GM12891 (cell line): ENCODE measurements around the gene ZNF618.

Experiments
- DNase-seq: peaks from one replicate; pipeline ENCODE4 v3.0.0; 2011; ENCODE audit warnings: low spot score; ENCODE audit not compliant: insufficient read length
- FAIRE-seq: peaks from 2 replicates; lab custom pipeline; 2011; peaks lifted over from hg19 to GRCh38; lab: Jason Lieb, UNC
- PAX5 ChIP-seq: IDR thresholded peaks from 2 replicates; pipeline ENCODE4 v1.6.1; 2011; ENCODE audit warnings: low read length, moderate library complexity, mild to moderate bottlenecking; ENCODE audit not compliant: insufficient read depth, severe bottlenecking
- POLR2A ChIP-seq: IDR thresholded peaks from 2 replicates; pipeline ENCODE4 v1.6.1; 2011; ENCODE audit warnings: low read depth, low read length, control low read depth
- POLR2AphosphoS5 ChIP-seq: IDR thresholded peaks from 2 replicates; pipeline ENCODE4 v1.6.1; 2011; ENCODE audit warnings: low read depth, low read length, control low read depth
- POU2F2 ChIP-seq: IDR thresholded peaks from 2 replicates; pipeline ENCODE4 v1.6.1; 2011; ENCODE audit warnings: low read depth, mild to moderate bottlenecking, control low read depth, low read length, moderate library complexity
- SPI1 ChIP-seq: IDR thresholded peaks from 2 replicates; pipeline ENCODE4 v1.6.1; 2011; ENCODE audit warnings: low read depth, low read length, control low read depth
- TAF1 ChIP-seq: IDR thresholded peaks from 2 replicates; pipeline ENCODE4 v1.6.1; 2011; ENCODE audit warnings: low read depth, low read length, control low read depth

The ZNF618 gene

GRCh38 chr9:113894166-113894565 is 18.1 kb downstream of the ZNF618 start:
- FAIRE-seq = no peak

GRCh38 chr9:113895526-113895925 is 19.4 kb downstream of the ZNF618 start:
- TF ChIP-seq TAF1 = no peak
- no peak for TF ChIP-seq POLR2AphosphoS5
- no peak for TF ChIP-seq PAX5
- TF ChIP-seq POLR2A = no peak
- no peak for TF ChIP-seq POU2F2
- TF ChIP-seq SPI1 = no peak
- no peak for DNase-seq
- FAIRE-seq = no peak

More at GRCh38 chr9:113894166-113894565, 18.1 kb downstream of the ZNF618 start:
- DNase-seq = no peak
- TF ChIP-seq SPI1 = no peak
- TF ChIP-seq POLR2AphosphoS5 = no peak
- no peak for TF ChIP-seq POU2F2
- no peak for TF ChIP-seq PAX5
- TF ChIP-seq TAF1 = no peak
- TF ChIP-seq POLR2A = no peak

DNA sequence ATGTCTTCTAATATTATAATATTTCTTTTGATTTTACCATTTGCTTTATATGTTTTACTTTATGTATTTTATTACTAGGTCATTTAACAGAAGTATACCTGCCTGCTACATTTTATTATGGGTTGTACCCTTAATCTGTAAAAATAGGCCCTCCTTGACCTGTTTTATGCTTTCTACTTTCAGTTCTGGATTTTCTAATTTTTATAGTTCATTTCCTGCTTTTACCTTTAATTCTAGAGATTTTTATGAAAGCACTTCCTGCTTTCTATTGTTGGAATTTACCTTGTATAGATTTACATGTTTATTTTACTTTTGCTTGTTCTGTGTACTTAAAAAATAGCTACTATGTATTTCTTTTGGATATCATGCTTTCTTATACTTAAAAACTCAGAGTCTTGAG is 20.6 kb downstream of the ZNF618 start:
- TF ChIP-seq SPI1 = no peak
- FAIRE-seq (no peak), DNase-seq (no peak)

GRCh38 chr9:113898151-113898550 is 22.0 kb downstream of the ZNF618 start:
- DNase-seq = no peak
- no peak for FAIRE-seq
- TF ChIP-seq POLR2A (no peak), POU2F2 (no peak), POLR2AphosphoS5 (no peak), SPI1 (no peak), PAX5 (no peak), TAF1 (no peak)

DNA sequence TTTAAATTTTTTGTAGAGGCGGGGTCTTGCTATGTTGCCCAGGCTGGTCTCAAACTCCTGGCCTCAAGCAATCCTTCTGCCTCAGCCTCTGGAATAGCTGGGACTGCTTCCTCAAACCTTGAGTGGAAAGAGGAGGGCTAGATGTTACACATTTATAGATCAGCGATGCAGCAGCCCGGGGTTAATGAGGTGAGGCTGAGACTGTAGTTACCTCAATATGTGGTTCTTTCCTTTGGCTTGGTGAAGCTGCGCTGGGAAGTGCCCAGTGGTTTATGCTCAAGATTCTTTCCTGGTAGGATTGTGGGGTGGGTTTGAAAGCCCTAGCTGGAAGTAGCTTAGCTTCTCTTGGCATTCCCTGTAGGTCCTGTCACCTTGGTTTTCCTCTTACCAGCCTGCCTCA is 22.5 kb downstream of the ZNF618 start:
- TF ChIP-seq SPI1 = no peak
- no peak for TF ChIP-seq TAF1
- no peak for TF ChIP-seq POU2F2
- no peak for TF ChIP-seq PAX5
- TF ChIP-seq POLR2A = no peak
- no peak for TF ChIP-seq POLR2AphosphoS5
- no peak for FAIRE-seq
- no peak for DNase-seq

- FAIRE-seq = no peak
- DNase-seq = no peak
- no peak for TF ChIP-seq POU2F2
- no peak for TF ChIP-seq PAX5
- no peak for TF ChIP-seq POLR2A
- TF ChIP-seq SPI1 = no peak
- TF ChIP-seq TAF1 = no peak
- TF ChIP-seq POLR2AphosphoS5 = no peak
Measured at GRCh38 chr9:113899205-113899604, 23.1 kb downstream of the ZNF618 start.

DNA sequence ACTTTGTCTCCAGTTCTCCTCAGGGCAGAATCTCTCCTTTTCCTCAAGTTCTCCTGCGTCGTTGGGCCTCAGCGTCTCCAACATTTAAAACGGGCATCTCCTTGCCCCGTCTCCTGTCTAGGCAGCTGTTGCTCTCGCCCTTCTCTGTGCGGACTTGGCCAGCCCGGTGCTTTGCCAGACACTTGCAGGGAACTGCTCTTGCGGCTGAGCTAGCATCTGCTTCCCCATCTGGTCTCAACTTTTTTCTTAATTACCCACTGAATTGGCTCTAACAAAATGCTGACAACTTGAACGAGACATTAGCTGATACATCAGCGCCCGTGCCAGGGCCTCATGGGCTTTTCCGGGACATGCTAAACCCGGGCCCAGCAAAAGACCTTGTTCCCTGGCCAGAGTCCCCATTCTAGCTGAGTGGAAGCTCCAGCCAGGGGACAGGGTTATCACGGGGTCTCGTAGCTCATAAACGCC is 25.1 kb downstream of the ZNF618 start:
- DNase-seq (no peak), FAIRE-seq (no peak)
- no peak for TF ChIP-seq POU2F2
- TF ChIP-seq TAF1 = no peak
- no peak for TF ChIP-seq PAX5
- TF ChIP-seq POLR2AphosphoS5 = no peak
- TF ChIP-seq SPI1 = no peak
- no peak for TF ChIP-seq POLR2A

GRCh38 chr9:113903514-113904077 is 27.5 kb downstream of the ZNF618 start:
- DNase-seq (no peak), FAIRE-seq (no peak)
- TF ChIP-seq POLR2A = no peak
- no peak for TF ChIP-seq POU2F2
- TF ChIP-seq TAF1 = no peak
- no peak for TF ChIP-seq PAX5
- TF ChIP-seq SPI1 = no peak
- no peak for TF ChIP-seq POLR2AphosphoS5

- no peak for DNase-seq
- FAIRE-seq = no peak
- TF ChIP-seq POU2F2 (no peak), SPI1 (no peak), TAF1 (no peak)
Measured at GRCh38 chr9:113906411-113907110, 30.5 kb downstream of the ZNF618 start.

DNA sequence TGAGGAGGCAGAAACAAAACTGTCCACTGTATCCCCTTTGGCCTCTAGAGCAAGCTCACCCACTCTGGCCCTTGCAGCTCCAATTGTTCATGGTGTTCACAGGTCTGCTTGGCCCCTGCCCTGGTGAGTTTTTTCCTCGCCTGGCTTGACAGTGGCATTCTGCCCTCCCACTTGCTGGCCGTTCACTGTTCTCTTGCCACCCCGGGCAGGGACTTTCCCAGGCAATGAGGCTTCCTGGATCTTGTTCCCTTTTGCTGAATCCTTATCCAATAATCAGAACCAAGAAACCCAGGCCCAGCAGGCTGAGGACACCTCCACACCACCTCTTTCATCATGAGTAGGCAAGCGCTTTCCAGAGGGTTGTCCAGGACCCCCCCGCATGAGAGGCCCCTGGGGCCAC is 31.2 kb downstream of the ZNF618 start:
- no peak for FAIRE-seq
- DNase-seq = no peak
- TF ChIP-seq POLR2A (no peak), TAF1 (no peak), POU2F2 (no peak), PAX5 (no peak), POLR2AphosphoS5 (no peak), SPI1 (no peak)
